AG20443 (cell line): Measurements from ENCODE around the gene SH3BGRL3.
"Not testable (repeated sequence)": the region's sequence is repeated elsewhere in the genome, so short reads cannot be mapped to it uniquely, and the experiment has no call there.

Experiments used
- DNase-seq: peaks from one replicate; pipeline ENCODE4 v3.0.0; 2012; ENCODE audit warnings: low spot score, mixed read lengths

Gene SH3BGRL3

DNA sequence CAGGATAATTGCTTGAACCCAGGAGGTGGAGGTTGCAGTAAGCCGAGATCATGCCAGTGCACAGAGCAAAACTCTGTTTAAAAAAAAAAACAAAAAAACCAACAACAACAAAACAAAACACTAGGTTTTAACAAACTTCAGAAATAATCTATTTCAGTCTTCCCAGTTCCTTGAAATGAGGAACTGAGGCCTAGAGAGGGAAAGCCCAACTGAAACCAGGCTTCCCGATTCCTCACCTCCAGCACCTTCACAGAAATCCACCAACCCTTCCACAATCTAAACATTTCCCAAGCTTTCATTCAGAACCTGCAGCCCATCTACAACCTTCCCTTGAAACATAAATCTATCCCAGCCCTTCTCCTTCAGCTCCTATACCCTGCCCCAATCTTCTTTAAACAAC, 37.3 kb downstream of the SH3BGRL3 start:
- no peak for DNase-seq

DNA sequence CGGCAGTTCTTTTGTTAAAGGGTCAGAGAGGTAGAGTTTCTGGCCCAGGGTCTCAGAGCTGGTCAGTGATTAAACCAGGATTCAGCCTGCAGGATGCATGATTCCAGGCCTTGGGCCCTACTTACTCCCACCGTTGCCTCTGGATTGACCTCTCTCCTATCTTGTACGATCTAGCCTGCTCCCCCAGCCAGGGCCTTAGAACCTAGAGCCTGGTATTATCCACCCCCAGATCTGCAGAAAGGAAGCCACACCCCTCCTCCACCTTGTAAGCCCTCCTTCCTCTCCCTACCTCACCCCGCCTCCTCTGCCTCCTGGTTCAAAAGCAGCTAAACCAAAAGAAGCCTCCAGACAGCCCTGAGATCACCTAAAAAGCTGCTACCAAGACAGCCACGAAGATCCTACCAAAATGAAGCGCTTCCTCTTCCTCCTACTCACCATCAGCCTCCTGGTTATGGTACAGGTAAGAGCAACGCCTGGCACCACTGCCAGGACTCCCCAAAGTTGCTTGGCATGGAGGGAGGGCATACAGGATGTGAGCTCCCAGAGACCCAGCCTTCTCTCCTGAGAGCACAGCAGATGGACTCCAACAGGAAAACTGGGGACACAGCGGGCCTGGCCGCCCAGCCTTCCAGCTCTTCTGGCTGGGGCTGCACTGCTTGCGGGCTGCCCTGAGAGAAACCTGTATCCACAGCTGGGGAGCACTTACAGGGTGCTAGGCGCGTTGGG, 37.9 kb downstream of the SH3BGRL3 start, which contains the start of gene CD52:
Gene CD52, plus strand, starts transcription at position 347 of the 726 bp plus-strand sequence. Its CDS starts 60 bp downstream, at position 407.
- no peak for DNase-seq

DNA sequence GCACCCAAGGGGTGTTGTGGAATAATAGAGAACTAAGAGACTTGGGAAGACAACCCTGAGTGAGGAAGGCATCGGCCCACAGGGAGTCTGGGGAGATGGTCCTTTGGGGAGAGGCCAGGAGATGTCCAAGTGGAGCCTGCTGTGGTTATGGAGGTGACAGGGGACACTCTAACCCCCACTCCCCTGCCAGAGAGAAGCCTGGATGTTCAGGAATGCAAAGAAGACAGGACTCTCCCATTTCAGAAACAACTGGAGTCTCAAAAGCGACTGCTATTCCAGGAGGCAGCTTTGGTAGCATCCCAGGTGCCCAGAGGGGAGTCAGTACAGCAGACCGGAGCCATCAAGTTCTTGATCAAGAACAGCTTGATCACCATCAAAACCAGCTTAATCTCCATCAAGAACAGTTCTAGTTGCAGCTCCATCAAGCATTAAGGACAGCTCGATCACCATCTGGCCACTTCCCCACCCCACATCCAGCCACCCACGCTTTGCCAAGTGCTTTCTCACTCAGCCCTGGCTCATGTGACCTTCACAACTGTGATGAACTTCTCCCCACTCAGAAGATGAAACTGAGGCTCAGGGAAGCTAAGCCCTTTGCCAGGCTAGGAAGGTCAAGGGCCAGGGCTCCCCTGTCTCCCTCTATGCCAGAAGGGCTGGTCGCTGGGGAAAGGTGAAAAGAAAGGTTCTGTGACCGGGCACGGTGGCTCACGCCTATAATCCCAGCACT, 38.6 kb downstream of the SH3BGRL3 start:
- no peak for DNase-seq

DNA sequence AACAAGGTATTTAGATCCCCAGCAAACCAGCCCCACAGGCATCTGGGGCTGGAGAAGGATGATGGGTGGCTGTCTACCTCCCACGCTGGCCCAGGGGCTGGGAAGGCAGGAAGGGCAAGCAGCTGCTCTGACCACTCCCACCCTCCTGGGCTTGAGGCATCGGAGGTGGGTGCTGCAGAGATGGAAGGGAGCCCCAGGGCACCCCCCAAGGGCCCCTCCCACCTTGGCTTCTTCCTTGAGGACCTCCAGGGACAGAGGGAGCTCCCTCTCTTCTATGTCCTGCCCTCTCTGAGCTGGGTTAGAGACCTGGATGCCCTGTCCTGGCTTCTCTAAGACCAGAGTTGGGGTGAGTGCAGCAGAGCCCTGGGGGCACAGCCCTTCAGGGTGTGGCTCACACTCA, 41.0 kb downstream of the SH3BGRL3 start:
- DNase-seq: no peak

DNA sequence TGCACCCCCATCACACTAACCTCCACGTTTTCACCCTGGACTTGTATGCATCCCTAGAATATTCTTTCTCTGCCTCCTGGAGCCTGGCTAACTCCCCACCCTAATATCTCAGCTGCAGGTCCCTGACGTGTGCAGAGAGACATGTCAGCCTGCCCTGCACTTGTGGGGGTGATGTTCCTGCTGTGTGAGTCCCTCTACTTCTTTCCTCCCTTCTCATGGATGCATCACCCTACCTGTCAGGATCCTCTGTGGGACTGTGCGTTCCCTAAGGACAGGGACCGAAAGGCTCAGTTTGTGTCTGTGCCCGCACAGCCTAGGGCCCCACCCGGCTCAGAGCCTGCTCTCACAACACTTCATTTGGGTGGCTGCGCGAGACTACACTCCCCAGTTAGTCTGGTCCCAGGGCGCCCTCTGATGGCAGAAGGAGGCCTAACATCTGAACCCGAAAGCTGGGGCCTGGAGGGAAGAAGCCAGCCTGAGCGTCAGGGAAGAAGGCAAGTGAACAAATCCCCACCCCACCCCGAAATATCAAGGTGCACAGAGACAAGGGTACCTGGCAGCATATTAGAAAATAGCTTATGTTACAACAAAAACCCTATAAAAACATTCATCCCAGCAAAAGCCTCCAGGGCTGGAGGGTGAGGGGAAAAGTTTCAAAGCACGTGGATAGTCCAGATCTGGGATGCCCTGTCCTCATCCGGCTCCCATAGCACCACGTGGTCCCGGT, 41.6 kb downstream of the SH3BGRL3 start:
- peak; percentile 94 for DNase-seq

DNA sequence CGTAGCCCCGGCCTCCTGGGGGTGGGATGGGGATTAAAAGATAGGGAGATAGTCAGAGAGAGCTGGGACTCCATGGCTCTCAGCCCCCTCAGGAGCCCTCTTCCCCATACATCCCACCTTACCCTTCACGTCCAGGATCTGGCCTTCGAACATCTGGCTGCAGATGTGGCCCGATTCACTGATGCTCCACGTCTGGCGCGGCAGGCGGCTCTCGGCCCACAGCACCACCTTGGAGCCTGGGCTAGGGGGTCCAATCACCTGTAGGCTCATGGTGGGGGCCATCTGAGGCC, 42.1 kb downstream of the SH3BGRL3 start:
- DNase-seq: no peak

DNA sequence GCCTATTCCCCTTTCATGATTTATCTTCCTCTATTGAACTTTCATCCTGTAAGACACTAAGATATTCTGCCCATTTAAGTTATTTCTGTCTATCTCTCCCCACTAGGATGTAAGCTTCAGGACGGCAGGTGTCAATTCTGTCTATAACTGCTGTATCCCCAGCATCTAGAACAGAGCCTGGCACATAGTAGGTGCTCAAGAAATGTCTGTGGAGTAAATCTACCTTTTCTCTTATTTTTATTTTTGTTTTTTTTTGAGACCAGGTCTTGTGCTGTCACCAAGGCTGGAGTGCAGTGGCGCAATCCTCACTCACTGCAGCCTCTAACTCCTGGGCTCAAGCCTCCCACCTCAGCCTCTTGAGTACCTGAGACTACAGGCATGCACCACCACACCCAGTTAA, 43.5 kb downstream of the SH3BGRL3 start:
- no peak for DNase-seq

DNA sequence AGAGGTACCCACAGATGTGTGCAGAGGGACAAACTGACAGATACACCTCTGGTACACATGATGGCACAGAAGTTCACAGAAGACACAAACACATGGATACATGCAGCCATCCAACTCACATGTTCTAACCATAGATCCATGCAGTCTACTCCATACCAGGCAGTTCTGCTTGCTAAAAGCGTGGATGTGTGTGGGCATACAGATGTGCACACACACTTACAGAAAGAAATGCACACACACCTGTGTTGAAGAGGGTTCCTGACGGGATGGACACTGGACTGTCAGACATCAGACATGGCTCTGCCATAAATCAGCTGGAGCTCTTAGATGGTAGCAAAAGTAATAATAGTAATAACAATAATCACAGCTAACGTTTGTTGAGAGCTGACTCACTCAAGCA, 44.7 kb downstream of the SH3BGRL3 start:
- DNase-seq: no peak

DNA sequence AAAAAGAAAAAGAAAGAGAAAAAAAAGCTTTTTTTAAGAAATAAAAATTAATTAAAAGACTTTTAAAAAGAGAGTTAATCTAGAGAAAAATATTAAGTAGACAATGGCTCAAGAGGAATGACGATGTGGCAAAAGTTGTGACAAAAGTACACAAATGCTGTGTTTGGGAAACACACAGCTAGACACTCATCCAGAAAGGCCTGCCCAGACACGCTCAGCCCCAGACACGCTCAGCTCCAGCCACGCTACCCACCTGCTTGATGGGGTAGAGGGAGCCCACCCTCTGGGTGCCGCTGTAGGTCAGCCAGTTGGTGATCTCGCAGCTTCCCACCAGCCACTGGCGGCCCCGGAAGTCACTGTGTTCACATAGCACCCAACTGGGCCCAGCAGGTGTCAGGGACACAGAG, 48.1 kb downstream of the SH3BGRL3 start:
- DNase-seq: no peak

DNA sequence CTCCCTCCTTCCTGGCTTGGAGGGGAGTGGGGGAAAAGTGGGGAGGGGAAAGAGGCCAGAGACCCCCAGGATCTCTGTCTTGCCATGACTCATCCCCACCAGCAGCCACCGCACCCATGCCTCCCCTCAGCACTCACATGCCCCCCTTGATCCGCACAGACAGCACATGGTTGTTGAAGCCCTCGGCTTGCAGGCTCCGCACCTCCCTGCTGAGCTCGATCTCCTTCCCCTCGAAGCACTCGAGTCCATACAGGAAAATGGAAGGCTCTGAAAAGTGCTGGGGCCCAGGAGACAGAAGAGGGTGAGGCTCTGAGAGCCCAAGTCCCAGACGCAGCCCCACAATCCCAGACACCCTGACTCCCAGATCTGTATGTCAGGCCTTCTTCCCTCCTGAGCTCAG, 48.7 kb downstream of the SH3BGRL3 start:
- DNase-seq: no peak

DNA sequence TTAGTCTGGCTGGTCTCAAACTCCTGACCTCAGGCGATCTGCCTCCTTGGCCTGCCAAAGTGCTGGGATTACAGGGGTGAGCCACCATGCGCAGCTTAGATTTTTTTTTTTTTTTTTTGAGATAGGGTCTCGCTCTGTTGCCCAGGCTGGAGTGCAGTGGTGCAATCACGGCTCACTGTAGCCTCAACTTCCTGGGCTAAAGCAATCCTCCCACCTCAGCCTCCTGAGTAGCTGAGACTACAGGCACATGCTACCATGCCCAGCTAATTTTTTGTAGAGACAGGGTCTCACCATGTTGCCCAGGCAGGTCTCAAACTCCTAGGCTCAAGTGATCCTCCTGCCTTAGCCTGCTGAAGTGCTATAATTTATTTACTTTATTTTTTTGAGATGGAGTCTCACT, 49.5 kb downstream of the SH3BGRL3 start:
- not testable (repeated sequence) for DNase-seq

DNA sequence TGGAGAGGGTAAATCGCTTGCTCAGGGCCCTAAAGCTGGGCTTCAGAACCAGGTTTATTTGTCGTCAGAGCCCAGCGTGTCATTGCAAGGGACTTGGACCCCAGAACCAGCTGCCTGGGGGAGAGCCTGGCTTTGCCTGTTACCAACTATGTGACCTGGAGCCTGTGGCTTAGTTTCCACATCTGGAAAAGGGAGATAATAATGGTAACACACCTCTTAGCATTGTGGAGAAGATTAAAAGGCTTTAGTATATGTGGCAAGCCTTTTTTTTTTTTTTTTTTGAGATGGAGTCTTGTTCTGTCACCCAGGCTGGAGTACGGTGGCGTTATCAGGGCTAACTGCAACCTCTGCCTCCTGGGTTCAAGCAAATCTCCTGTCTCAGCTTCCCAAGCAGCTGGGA, 50.4 kb downstream of the SH3BGRL3 start:
- DNase-seq: no peak
